ENCODE measurements around the gene IGSF5. TPM values are rescaled to one million over a fixed set of nuclear protein-coding genes. Genes with fewer than 3 reads are reported as not detected.

The IGSF5 gene
- total and polyA plus RNA-seq, 10 of the 15 experiments (the other 5 are each of a cell fraction or from before 2014, with no cell fraction given), result not detected

DNA sequence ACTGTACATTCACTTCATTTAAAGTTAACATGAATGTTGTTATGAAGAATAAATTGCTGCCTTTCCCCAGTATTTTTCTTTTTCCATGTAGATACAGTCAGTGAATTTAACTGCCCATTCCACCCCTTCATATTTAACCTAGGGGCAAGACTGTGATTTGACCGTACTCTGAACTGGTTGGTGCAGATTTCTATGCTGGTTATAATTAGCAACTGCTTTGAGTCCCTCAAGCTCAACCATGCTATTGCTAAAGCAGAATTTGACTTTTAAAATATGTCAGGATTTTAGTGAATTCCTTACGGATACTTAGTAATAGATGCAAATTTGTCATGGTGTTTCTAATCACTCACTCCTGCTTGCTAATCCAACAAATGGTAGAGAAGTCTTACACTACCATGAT, 57.2 kb downstream of the IGSF5 start:
- ChIA-PET SMC1A (ENCODE audit: uncharacterized antibody, unreplicated experiment) (no interaction called here), POLR2A (no interaction called here), RAD21 (ENCODE audit: unreplicated experiment) (no interaction called here)

More for the DNA sequence above, 57.2 kb downstream of the IGSF5 start:
- in situ Hi-C loops (cut with MboI), result no loop called here
- Histone ChIP-seq H2AFZ (ENCODE audit: control insufficient read depth, low read depth, low read length) (no peak overlapping the region), H3K9me3 (replicated peaks; ENCODE audit: control insufficient read depth, insufficient read depth, low read length) (no peaks in the 10 kb centered on the region; the same call in 2 of the 3 replicates), H4K20me1 (ENCODE audit: control insufficient read depth, insufficient read depth) (no peaks in the 10 kb centered on the region), H3K9ac (ENCODE audit: control insufficient read depth, insufficient read depth, low read length) (no peak overlapping the region), H3K4me3 (no peak overlapping the region), H3K4me1 (ENCODE audit: control insufficient read depth, insufficient read depth, low read length) (no peaks in the 10 kb centered on the region), H3K79me2 (ENCODE audit: control insufficient read depth, insufficient read depth, low read length) (no peaks in the 10 kb centered on the region), H3K4me2 (ENCODE audit: control insufficient read depth, insufficient read depth) (no peak overlapping the region), H3K36me3 (ENCODE audit: control insufficient read depth in 2 of 2, insufficient read depth in 2 of 2, low read length in 1 of 2) (no peaks in the 10 kb centered on the region), H3K27ac (ENCODE audit: control insufficient read depth, insufficient read depth) (no peak overlapping the region), H3K27me3 (replicated peaks in 1 of 2; ENCODE audit: control insufficient read depth in 2 of 2, insufficient read depth in 2 of 2, low read length in 1 of 2) (no peaks in the 10 kb centered on the region)
- intact Hi-C loops (cut with micrococcal nuclease; ENCODE audit: unreplicated experiment), result no loop called here
- TF ChIP-seq, protein P1, sequence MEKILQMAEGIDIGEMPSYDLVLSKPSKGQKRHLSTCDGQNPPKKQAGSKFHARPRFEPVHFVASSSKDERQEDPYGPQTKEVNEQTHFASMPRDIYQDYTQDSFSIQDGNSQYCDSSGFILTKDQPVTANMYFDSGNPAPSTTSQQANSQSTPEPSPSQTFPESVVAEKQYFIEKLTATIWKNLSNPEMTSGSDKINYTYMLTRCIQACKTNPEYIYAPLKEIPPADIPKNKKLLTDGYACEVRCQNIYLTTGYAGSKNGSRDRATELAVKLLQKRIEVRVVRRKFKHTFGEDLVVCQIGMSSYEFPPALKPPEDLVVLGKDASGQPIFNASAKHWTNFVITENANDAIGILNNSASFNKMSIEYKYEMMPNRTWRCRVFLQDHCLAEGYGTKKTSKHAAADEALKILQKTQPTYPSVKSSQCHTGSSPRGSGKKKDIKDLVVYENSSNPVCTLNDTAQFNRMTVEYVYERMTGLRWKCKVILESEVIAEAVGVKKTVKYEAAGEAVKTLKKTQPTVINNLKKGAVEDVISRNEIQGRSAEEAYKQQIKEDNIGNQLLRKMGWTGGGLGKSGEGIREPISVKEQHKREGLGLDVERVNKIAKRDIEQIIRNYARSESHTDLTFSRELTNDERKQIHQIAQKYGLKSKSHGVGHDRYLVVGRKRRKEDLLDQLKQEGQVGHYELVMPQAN (conservative IDR thresholded peaks at IDR 0.05), result no peak
- TF ChIP-seq SMAD1 (IDR thresholded peaks at IDR 0.05; ENCODE audit: low read depth, partially characterized antibody) (no peak), FOXM1 (IDR thresholded peaks at IDR 0.05; ENCODE audit: low read depth, low read length) (no peak), RFX5 (IDR thresholded peaks at IDR 0.05; ENCODE audit: low read depth, low read length) (no peak), NR2C1 (IDR thresholded peaks at IDR 0.05) (no peak), HDAC2 (IDR thresholded peaks at IDR 0.05) (no peak), SREBF2 (IDR thresholded peaks at IDR 0.05; ENCODE audit: low read length) (no peak), POLR2A (IDR thresholded peaks at IDR 0.05; ENCODE audit: low read depth, low read length) (no peak), DPF2 (IDR thresholded peaks at IDR 0.05) (no peak)
- TF ChIP-seq, protein P2, sequence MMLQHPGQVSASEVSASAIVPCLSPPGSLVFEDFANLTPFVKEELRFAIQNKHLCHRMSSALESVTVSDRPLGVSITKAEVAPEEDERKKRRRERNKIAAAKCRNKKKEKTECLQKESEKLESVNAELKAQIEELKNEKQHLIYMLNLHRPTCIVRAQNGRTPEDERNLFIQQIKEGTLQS (IDR thresholded peaks at IDR 0.05; ENCODE audit: borderline replicate concordance, extremely low read depth, low read depth, low read length), result no peak
- no TSS peak for BruUV-seq (replicated peaks)
- ATAC-seq (no peak), FAIRE-seq (no peak), DNase-seq (ENCODE audit: low read depth, low spot score) (no peak)
- CTCF ChIA-PET, result no interaction called here
- WGBS (ENCODE audit: insufficient coverage, insufficient replicate concordance, low lambda C conversion rate, missing lambda C conversion rate), result 11% methylated on average over 2 of the region's 2 CpGs

All from GM12878 (cell line).